SIG-M5 treated with dmso at 0.1 percent for 504 hours (cell line): ENCODE data around the gene PDIA3.
"Not testable (repeated sequence)": the region's sequence is repeated elsewhere in the genome, so short reads cannot be mapped to it uniquely, and the experiment has no call there.

ENCODE experiments used
- DNase-seq: peaks from one replicate; lab custom pipeline; 2025; ENCODE audit not compliant: unreplicated experiment; lab: John Stamatoyannopoulos, UW

Gene PDIA3

DNA sequence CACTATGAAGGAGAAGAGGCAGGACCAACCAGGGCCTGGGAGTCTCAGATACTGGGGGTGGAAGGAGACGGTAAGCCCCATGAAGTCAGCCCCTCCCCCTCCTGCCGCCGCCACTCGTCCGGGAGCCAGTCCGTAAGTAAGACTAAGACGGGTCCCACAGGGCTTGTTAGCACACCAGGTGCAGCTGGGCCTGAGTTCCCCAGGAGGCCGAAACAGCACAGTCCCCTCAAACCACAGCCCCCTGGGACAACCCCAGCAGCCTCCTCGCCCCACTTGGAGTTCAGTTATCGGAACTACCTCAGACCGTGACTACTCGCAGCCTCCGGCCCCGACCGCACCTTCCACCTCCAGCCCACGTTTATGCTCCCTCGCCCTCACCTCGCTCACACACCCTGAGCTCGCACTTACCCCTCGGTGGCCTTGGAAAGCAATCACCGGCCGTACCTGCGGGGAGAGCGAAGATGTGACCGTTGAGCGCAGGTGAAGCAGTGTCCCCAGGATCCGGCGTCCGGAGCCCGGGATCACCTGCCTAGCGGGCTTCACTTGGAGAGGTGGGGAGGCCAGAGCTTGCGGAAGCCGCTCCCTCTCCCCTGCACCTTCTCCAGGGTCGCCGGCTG, 30.0 kb downstream of the PDIA3 start:
- no peak for DNase-seq

DNA sequence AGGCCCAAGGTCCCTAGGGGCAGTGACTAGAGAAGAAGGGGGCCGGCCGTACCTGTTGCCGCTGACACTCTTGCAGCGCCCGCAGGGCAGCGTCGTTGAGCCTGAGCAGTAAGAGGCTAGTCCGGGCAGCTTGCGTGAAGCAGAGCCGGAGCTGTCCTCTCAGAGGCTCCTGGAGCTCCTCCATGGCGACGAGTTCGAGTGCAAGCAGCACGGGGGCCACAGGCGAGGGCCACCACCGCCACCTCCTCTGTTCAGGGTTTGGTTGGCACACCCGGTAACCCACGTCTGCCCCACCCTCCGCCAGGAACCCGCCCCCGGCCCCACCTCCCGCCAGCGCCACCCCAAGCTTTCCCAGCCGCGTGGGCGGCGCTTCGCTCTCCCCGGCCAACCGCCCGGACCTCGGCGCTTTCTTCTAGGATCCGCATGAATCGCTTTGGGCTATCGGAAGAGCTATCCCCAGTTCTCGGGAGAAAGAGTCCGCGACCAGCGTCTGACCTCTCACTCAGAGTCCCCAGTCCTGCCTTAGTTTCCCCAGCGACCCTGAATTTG, 30.6 kb downstream of the PDIA3 start, which contains the start of gene ELL3:
ELL3 (minus strand) TSS at position 249 of the 549 bp plus-strand sequence; CDS start at position 184, 65 bp downstream.
- peak; percentile 72 for DNase-seq

DNA sequence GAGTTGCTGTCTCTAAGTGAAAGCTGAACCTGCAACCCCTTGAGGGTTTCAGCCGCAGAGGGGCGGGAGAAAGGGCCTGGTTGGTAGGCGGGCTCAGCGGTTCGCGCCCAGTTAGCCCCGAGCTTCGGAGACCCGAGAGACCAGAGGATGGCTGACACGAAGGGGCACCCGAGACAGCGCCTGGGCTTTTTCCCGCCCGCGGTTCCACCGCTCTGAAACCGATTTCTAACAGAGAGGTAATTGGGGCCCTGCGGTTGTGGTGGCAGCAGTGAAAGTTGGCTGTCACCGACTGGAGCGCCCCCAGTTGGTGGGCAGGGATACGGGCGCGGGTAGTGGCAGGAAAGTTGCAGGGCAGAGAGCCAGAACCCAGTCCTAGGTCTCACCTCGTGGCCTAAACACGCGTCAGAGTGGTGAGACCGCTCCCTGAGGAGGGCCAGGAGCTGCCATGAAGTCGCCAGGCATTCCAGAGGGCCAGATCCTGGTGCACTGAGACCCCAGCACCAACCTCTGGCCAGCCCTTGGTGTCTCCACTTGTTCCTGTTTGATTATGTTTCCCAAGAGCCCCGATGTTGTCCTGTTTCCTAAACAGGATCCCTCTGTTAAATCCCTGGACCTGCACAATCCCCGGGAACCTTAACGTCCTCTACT, 31.2 kb downstream of the PDIA3 start:
- DNase-seq, result peak; percentile 75

DNA sequence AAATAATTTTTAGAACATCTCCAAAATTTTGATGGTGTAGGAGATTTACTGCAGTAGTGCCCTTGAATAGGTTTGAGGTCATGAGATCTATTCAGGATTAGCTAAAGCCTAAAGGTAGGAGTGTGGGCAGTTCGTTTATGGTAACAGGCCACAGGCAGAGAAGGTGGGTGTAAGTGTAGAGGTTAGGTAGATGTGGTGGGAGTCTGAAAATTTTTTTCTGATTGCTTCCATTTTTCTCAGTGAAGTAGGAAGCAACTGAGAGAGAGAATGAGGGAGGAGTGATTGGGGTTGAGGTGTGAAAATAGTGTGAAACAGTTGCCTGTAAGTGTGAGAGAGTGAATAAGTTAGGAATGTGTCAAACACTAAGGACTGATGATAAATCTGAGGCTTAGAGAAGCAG, 32.8 kb downstream of the PDIA3 start:
- no peak for DNase-seq

DNA sequence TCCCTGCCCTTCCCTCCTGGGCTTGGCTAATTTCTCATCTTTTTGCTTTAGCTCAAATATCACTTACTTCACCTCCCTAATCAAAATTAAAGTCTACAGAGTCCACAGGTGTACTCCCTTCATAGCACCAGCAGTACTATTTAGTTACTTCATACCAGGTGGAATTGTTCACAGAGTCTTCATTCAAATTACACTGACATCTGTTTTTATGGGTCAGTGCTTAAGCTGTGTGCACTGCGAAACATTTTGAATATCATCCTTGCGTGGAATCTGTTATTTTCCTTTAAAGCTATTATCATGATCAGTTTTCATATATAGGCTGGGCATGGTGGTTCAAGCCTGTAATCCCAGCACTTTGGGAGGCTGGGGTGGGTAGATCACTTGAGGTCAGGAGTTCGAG, 43.2 kb downstream of the PDIA3 start:
- no peak for DNase-seq

DNA sequence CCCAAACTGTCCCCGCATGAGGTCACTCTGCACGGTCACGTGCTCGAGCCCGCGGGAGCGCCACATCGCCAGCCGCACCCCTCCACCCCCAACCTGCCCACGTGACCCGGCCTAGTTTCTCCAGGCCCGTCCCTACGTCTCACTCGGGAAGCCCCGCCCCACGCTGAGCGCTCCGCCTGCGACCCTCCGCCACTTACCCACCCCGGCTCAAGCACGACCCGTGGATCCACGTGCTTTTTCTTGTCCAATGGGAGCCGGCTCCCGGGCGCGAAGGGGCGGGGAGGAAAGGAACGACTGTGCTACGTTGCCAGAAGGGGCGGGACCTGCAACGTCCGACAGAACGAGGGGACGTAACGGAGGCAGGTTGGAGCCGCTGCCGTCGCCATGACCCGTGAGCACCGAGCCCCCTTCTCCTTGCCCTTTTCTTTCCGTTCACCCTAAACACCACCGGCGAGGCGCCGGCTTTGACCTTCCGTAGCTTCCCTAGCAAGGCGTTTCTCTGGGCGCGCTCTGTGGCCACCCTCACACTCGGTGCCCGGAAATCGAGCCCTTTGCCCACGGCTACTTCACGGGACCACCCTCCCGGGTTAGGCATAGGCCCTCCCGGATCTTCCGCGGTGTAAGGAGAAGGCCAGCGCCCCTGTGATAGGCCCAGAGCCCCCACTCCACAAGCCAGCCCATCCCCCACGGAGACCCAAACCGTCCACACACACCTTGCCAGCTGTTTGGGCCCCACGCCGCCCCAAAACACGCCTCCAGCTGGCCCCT, 45.9 kb downstream of the PDIA3 start, which contains the start of gene SERF2:
SERF2 (plus strand) TSS at position 328 of the 768 bp plus-strand sequence; CDS start at position 385, 57 bp downstream.
- DNase-seq, result peak; percentile 96

DNA sequence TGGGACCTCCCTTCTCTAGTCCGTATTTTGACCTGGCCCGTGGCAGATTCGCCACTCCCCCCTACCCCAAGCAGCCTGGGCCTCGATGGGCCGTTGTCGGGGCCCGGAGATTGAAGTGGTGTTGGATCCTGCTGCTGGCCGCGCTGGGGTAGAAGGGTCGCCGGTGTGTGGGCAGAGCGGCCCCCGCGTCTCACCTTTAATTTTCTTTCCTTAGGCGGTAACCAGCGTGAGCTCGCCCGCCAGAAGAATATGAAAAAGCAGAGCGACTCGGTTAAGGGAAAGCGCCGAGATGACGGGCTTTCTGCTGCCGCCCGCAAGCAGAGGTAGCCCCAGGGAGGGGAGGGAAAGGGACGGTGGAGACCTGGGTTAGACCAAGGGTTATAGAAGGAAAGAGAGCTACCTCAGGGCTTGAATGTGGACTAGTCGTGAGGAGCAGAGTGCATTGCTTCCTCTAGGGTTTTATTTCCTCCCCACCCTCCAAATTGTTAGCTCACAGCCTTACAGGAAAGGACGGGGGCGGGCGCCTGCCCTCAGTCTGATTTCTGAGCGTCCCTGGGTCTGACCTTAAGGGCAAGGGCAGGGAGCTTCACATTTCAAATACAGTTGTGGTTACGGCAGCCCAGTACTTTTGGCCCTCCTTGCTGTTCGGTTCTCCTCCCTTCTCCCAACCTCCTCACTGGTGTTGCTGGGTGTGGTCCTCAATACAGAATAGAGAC, 46.7 kb downstream of the PDIA3 start:
- peak; percentile 22 for DNase-seq

DNA sequence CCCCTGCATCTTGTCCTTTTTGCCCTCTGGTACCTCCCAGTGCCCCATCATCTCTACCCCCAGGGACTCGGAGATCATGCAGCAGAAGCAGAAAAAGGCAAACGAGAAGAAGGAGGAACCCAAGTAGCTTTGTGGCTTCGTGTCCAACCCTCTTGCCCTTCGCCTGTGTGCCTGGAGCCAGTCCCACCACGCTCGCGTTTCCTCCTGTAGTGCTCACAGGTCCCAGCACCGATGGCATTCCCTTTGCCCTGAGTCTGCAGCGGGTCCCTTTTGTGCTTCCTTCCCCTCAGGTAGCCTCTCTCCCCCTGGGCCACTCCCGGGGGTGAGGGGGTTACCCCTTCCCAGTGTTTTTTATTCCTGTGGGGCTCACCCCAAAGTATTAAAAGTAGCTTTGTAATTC, 47.4 kb downstream of the PDIA3 start:
- DNase-seq, result no peak

DNA sequence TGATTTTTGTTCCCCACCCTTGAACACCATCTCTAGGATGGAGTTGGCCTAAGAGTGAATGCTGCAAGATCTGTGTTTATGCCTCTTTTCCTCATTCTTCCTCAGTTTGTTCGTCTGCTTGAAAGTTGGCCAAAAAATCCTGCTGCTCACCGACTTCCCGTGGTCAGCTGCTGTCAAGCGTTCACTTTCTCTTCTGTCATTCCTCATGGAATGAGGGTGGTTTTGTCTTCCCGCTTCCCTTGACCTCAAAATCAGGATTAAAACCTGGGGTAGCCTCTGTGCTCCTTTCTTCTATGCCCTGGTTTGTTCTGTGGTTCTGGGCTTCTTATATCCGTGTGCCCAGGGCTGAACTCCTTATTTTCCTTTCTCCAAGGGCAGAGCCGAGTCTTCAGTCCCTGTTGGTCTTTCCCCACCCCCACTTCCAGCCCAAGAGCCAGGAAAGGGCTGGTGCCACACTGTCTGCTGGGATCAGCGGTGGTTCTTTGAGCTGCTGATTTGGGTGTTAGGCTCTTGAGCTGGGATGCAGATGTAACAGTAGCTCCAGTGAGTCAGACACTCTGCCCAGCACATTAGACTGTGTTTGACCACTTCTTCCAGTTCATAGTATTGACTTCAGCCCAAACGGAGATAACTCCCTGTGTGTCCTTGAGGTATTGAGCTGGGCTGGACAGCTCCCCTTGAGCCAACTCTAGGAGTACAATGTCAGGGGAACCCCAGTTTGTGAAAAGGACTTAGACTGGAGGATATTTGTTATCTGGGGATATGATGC, 48.2 kb downstream of the PDIA3 start:
- DNase-seq, result no peak

DNA sequence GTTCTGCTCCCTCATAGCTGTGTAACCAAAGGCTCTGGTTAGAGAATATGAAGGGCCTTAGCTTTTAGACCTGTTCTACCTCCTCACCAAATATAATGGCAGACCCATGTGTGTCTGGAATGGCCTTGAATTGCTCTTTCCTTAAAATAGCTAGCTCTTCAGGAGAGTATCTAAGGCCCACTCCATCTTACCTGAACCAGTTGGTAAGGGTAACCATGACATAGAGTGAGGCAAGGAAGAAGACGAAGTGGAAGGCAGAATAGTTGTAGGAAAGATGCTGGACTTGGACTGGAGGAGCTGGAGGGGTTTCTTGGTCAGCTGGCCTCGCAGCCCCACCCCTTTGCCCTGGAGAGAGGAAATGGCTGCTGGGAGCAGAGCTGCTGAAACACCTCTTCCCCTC, 49.0 kb downstream of the PDIA3 start:
- DNase-seq, result no peak

DNA sequence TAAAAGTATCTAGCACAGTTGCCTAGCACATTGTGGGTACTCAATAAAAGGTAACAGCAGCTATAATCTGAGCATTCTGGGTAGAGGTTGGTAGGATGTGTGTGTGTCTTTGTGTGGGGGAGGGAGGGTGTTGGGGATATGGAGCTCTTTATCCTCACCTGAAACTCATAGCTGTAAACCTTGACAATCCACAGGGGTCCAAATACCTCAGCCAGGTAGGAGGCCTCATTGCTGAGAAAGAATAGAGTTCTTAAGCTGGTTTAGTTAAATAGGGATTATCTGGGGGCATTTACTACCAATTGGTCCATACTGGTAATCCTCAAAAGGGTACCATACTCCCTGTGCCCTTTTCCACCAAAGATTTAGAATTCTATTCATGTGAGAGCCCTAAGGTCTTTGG, 49.8 kb downstream of the PDIA3 start:
- no peak for DNase-seq

DNA sequence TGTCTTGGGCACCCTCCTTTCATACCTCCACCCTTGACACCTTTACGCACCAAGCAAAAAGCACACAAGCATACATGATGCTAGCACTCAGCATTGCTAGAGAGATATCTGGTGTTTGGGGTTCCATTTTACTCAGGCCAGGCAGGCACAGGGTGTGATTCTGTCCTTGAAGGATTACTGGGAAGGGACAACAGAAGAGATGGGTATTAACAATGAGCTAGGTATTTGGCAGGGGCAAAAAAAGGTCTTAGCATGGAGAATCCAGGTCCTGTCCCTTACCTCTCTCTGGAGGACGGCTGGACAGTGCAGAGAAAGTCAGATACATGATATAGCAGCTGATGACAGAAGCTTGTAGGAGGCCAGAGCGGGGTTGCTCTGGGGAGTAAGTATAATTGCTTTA, 50.3 kb downstream of the PDIA3 start:
- no peak for DNase-seq

DNA sequence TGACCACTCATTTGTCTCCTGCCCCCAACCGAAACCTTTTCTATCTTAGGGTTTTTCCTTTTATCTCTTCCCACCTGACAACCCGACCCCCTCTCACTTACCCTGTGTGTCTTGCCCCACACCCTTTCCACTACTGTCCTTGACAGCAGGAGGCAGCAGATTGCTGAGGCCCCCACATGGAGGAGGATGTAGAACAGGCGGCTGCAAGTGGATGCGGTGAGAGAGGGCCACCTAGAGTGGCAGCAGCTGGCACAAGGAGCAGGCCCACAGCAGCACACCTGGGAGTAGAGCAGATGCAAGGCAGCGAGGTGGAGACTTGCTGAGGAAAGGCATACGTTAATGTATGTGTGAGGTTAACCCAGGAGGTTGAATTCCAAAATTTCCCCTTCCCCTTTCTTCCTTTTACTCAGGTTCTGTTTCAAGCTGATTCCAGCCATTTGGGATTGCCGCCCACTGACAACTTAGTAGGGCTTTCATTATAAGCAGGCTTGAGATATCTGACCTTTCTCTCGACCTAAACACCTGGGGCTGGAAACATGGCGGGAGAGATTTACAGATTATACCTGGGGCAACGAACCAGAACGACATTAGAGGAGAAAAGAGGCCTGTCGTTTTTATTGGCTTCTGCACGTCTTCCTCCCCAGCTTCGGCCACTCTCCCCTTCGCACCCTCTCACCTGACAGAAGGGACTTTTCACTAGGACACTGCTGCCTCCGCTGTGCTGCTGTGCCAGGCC, 53.1 kb downstream of the PDIA3 start:
- DNase-seq, result no peak

DNA sequence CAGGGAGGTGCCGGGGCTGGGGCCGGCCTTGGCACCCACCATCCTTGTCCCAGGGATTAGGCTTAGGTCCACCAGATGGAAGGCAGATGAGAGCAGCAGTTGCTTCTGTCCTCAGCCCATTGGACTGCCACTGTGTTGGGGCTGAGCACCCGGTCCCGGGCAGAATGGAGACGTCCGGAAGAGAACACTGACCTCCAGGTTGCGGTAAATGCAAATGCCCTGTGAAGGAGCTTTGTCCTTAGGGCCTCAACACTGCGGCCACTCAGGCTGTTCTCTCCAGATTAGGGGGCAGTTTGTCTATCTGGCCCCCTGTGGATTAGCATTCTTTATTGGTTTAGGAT, 53.7 kb downstream of the PDIA3 start, which contains the start of gene SERINC4:
SERINC4 (minus strand) TSS at position 276 of the 341 bp plus-strand sequence; CDS start at position 42, 234 bp downstream.
- DNase-seq, result no peak

DNA sequence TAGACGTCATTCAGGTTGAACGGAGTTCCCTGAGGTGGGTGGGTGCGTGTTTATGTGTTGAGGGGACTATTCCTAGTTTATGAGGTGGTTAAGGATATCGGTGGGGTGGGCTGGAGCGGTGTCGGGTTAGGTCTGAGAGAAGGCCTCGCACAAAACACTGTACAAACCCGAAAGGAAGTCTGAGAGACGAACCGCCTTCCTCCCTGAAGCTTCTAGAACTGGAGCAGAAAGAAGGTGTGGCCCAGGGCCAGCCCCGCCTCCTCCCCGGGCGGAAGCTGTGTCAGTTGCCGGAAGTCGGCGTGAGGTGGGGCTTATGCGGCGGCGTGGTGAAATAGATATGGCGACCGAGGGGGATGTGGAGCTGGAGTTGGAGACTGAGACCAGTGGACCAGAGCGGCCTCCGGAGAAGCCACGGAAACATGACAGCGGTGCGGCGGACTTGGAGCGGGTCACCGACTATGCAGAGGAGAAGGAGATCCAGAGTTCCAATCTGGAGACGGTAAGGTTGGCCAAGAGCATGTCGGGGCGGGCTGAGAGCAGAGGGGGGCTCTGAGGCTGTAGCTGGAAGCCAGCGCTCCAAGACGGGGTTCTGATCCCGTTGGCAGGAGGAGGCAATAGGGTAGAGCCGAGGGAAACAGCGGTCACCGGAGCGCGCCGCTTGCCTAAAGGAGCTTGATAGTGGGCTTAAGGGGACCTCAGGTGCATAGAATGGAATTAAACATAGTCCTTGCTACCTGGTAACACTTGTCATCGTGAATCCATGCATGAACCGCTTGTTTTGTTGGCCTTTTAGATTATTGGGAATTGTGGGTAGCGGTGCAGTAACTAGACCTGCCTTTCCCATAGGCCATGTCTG, 54.3 kb downstream of the PDIA3 start, which contains the start of gene HYPK:
HYPK (plus strand) TSS at position 314 of the 856 bp plus-strand sequence; CDS start at position 338, 24 bp downstream.
- DNase-seq, result peak; percentile 85

DNA sequence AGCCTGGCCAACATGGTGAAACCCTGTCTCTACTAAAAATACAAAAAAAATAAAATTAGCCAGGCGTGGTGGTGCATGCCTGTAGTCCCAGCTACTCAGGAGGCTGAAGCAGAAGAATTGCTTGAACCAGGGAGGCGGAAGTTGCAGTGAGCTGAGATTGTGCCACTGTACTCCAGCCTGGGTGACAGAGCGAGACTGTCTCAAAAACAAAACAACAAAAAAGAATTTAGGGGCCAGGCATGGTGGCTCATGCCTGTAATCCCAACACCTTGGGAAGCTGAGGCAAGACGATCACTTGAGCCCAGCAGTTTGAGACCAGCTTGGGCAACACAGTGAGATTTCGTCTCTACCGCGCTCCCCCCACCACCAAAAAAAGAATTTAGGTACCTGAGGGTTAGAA, 56.4 kb downstream of the PDIA3 start:
- DNase-seq, result not testable (repeated sequence)

DNA sequence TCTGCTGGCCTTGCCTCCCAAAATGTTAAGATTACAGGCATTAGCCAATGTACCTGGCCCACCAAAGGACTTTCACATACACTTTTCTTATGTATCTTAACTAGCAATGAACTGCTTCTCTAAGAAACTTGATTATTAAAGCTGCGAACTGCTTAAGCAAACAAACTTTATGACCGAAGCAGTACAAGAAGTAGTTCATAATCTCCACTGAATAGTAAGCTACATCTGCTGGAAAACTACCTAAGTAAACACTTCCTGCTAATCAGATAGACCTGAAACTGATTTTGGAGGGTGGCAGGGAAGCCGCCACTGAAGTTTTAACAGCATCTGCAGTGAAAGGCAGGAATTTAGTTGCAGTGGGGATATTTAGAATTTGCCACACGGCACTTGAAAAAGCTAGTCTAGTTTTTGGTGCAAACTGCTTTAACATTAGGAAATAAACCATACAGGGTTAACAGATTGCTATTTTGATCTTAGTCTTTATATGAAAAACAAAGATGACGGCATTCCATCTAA, 62.3 kb downstream of the PDIA3 start:
- DNase-seq, result no peak

DNA sequence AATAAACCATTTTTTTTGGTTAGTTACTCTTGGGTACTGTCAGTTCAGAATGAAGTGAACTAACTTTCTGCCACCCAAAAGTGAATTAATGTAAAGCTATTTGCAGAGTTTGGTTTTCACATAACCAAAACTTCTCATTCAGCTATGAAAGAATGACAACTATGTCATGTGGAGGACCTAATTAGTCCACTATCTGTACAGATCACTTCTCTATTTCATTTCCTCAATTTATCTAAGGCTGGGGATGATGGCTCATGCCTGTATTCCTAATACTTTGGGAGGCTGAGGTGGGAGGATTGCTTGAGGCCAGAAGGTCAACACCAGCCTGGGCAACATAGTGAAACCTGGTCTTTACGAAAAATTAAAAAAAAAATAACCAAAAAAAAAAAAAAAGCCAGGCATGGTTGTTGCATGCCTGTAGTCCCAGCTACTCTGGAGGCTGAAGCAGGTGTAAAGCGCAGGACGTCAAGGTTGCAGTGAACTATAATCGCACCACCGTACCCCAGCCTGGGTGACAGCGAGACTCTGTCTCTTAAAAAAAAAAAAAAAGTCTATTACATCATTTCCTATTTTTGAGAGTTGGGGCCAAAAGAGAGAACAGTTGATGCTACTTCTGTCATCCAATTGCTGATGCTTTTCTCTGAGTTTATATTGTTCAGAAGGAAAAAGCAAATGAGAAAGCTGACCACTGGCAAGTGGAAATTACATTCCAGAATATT, 62.9 kb downstream of the PDIA3 start:
- peak; percentile 49 for DNase-seq
